GM19351 (cell line): ENCODE data around the gene INVS.

Experiments
- ATAC-seq: cut with Tn5 transposase; IDR thresholded peaks from one replicate; pipeline ENCODE4 v1.9.1; 2021; ENCODE audit warnings: mild to moderate bottlenecking, moderate library complexity; ENCODE audit not compliant: unreplicated experiment

Gene INVS

DNA sequence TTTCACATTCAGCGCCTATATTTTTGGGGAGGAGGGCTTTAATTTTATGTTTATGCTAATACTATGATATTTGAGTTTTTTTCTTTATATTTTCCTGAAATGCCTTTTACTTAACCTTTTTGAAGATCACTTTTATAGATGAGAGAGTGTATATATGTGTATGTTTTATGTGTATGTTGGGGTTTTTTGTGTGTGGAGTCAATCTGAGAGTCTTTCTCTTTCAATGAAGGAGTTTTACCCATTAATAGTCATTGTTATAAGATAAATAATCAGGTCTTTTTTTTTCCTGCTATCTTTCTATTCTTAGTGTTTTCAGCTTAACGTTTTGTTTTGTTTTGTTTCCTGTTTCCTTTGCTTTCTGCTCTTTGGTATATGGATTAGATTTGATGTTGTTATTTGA lies 141.5 kb downstream of the INVS start:
- no peak for ATAC-seq

DNA sequence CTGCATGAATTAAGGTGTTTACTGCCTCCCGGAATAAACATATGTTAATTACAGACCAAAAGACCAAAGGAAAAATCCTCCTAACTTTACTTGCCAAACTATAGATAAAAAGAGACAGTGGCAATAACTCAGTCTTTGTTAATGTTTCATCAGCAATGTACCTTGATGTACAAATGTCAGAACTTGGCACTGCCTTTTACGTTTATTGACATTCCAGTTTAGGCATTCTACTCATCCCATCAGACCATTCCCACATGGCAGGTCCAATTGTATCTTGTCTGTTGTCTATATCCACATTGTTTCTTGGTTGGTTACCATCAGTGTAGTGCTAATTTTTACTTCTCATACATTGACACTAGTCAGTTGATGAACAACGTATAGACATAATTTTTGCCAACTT lies 168.2 kb downstream of the INVS start:
- ATAC-seq, result no peak

DNA sequence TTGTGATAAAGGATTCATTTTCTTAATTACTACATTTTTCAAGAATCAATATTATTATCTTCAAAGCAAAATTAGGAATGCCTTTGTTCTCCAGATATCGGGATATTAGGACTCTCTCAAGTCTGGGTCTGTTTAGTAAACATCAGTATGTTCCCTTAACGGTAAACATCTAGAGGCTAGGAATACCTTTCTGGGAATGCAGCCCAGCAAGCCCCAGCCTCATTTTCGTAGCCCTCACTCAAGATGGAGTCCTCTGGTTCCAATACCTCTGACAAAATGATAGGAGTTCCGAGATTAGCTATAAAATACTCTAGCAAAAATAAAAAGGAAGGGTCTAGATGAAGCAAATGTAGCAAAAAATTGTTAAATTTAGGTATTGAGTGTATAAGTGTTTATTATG lies 169.2 kb downstream of the INVS start:
- no peak for ATAC-seq

DNA sequence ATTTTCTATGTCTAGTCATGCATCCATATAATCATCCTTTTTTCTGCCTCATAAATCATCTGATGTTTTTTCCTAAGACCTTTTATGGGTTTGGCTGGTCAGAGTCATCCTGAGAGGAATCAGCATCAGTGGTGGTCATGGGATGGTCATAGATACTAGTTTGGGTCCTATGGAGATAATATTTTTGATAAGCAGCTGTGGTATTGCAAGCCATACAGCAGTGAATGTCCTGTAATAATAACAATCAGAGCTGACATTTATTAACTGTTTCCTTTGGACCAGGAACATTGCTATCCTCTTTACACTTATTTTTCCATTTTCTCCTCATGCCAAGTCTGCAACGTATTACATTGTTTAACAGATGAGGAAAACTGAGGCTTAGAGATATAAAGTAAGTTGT lies 170.6 kb downstream of the INVS start:
- ATAC-seq, result no peak

DNA sequence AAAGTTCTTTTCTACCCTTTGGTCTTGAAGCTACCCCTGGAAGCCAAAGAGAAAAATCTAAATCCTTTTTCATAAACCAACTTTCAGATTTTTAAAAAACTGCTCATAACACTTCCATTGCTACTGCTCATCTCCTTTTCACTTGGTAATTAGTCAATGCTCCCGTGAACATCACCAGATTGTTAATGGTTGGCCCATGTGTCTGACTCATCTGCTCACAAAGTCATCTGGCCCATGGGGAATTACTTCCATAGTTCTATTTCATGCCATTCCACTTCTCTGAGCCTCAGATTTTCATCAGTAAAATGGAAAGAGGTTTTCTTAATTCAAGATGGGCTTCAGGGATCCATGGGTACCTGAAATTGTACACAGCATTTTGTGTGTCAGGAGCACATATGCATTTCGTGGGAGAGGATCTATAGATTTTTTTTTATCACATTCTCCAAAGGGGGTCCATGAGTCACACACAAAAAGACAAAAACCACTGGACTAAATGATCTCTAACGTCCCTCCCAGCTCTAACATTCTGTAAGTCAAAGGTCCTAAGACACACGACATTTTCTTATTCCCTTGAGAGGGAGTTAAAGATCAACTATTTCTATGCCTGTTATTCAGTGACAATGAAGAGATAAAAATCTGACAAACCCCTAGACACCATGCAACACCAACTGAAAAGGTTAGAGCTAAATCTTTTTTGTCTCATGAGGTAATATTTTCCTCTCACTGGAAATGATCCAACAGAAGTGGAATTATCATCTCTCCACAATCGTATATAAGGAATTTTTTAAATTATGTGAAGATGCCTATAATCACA lies 178.3 kb downstream of the INVS start:
- no peak for ATAC-seq

DNA sequence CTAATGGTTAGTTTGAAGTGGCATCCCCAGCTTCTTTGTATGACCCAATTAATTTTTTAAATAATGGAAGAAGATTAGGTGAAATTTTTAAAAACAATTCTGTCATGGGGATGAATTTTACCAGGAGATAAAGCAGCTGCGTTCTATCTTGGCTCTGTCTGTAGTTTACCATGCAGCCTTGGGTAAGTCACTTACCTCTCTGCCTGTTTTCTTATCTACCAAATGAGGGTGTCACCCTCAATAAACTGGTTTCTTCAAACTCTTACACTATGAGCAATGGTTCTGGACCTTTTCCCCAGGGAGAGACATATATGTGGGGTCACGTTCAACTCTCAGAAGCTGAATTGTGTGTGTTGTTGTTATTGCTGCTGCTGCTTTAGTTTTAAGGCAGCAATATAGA lies 182.0 kb downstream of the INVS start:
- ATAC-seq, result no peak

DNA sequence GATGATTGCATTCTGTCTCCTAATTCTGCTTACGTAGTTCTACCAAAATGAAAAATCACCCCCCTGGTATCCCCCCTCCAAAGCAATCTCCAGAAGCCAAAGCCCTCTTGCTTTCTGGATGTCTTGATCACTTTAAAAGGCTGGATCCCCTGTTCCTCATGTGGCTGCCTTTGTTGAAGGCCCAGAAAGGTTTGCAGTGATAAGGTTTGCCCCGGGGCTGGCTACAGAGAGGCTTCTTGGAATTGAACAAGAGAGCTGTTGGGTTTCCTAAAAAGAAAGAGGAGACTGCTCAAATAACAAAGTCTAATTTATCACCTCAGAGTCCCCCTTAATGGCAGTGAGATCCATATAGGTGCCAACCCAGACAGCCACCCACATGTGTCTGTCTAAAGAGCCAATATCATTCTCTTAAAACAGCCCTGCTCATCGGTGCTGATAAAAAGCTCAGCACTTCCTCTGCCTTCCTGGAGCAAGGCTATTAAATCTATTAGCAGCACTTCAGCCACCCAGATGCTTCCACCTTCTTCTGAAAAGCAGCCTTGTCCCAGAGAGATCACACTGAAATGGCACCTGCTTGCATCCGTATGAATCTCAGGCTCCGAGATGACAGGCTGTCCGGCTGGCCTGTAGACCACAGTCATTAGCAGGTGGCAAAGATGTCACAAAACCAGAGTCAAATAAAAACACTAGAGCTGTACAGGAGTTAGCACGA lies 182.8 kb downstream of the INVS start:
- ATAC-seq, result no peak

DNA sequence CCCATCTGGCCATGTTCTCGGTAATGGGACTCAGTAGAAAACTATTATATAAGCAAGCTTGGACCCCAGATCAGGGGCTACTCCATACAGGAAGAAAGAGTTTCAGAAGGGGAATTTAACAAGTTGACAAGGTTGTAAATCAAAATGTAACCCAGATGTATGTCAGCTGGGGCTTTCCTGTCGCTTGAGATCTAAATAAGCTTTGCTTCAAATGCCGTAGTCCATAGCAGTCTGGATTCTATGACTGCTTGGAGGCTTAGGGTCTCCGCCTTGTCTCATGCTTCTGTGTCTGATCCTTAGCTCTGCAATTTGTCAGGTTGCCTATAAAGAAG lies 183.3 kb downstream of the INVS start:
- ATAC-seq, result no peak

DNA sequence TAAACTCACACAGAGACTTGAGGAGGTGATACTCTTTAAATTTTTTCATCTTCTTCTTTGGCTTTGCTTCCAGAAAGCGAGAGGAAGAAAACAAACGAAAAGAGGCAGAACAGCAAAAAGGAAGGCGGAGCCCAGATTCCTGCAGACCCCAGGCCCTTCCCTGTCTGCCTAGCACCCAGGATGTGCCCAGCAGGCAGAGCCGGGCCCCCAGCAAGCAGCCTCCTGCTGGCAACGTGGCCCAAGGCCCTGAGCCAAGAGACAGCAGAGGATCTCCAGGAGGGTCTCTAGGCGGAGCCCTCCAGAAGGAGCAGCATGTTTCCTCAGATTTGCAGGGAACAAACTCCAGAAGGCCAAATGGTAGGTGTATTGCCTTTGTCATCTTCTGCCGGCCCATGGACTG lies 185.2 kb downstream of the INVS start:
- no peak for ATAC-seq

DNA sequence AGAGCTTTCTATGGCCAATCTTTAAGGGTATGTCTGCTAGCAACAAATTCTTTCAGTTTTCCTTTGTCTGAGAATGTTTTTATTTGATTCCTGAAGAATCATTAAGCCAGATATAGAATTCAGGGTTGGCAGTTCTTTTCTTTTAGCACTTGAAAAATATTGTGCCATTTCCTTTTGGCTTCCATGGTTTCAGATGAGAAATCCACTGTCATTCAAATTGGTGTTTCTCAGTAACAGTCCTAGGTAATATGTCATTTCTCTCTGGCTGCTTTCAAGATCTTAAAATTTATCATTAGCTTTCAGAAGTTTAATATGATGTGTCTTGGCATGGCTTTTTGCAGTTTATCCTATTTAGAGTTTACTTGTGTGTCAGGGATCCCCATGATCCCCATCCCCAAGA lies 186.0 kb downstream of the INVS start:
- ATAC-seq, result no peak

DNA sequence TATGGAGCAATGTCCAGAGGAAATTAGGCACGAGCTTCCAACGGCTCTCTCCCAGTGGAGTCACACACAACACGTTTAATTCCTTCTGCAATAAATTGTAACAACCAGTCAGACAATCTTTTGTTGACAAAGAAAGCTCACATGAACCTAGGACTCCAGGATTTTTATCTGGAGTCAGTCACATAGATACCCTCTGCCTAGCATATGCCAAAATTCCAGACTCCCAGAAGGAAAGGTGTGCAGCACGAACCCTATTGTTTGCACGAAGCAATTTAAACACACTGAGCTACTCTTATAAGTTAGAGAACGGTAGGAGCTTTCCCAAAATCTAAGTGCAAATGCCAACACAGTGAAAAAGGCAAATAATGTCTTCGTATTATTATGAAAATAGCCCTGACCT lies 186.6 kb downstream of the INVS start:
- no peak for ATAC-seq

DNA sequence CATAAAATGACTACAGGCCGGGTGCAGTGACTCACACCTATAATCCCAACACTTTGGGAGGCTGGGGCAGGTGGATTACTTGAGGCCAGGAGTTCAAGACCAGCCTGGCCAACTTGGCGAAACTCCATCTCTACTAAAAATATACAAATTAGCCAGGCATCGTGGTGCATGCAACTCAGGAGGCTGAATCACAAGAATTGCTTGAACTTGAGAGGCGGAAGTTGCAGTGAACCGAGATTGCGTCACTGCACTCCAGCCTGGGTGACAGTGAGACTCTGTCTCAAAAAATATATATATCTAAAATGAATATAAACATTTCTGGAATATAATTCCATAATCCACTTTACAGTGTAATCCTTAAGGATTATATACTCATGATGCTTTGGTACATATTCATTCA lies 187.2 kb downstream of the INVS start:
- no peak for ATAC-seq

DNA sequence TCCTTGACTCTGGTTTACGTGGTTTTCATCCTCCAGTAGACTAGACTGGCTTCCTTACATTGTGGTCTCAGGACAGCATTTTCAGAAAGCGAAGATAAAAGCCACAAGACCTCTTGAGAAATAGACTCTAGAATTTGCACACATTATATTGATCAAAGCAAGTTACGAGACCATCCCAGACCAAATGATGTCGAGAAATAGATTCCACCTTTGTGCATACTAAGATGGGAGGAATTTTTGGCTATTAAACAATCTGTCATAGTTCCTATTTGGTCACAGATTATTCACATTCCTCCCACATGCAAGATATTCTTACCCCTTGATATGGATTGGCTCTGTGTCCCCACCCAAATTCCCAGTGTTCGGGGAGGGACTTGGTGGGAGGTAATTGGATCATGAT lies 188.1 kb downstream of the INVS start:
- no peak for ATAC-seq

DNA sequence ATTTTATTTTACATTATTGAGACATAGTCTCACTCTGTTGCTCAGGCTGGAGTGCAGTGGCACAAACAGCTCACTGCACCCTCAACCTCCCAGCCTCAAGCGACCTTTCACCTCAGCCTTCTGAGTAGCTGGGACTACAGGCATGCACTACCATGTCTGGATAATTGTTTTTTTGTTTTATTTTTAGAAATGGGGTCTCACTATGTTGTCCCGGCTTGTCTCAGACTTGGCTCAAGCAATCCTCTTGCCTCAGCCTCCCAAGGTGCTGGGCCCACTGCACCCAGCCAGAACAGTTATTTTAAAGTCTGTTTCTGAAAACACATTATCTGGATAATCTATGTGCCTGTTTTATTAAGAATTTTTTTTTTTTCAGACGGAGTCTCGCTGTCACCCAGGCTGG lies 191.7 kb downstream of the INVS start:
- no peak for ATAC-seq

DNA sequence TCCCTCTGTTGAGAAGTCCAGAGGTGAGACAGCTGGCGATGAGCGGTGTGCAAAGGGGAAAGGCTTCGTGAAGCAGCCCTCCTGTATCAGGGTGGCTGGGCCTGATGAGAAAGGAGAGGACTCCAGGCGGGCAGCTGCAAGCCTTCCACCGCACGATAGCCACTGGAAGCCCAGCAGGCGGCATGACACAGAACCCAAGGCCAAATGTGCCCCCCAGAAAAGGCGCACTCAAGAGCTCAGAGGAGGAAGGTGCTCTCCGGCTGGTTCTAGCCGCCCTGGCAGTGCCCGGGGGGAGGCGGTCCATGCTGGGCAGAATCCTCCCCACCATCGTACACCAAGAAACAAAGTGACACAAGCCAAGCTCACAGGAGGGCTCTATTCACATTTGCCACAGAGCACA lies 193.4 kb downstream of the INVS start:
- no peak for ATAC-seq

DNA sequence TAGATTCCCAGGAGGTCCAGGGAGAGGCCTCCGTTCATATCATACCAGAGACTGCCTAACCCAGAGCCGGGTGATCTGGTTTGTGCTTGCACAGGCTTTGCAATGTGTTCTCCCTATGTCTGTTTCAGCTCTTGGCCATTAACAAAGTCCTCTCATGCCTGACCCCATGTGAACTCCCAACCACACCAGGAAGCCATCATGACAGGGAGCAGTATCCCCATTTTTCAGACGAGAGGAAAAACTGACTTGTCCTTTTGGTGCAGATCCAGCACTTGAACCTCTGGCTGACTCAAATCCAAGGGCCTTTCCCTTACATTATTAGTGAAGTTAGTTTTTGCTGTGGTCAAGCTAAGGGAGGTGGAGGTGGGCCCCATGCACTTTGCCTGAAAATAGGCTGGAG lies 195.3 kb downstream of the INVS start:
- no peak for ATAC-seq

DNA sequence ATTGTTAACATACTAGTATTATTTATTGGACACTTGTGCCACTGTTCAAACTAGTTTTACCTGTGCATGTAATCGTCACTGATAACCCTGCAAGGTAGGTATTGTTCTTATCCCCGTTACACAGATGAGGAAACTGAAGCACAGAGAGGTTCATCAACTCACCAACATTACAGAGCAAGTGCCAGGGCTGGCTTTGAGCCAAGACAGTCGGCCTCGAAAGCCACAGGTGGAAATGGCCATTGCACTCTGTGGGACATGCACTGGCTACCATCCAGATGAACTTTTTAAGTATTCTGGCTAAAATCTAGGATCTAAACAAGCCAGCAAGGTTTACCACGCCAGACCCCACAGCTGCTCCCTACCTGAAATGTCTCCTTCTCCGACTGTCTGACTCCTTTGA lies 195.8 kb downstream of the INVS start:
- ATAC-seq, result no peak

DNA sequence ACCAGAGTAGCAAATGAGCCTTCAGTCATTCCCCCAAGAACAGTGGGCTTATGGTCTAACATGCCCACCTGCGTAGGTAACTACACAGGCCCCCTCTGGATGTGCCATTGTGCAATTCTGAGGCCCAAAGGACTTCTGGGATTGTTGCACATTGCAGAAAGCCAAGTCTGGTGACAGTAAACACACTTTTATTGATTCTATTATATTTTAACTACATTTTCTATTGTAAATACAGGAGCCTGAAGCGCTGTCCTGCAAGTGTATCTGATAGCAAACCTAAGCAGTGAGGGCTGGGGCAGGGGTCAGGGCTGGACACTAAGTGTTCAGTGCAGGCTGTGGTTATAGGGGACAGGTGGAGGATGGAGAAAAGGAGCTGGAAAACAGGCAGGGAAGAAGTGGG lies 196.2 kb downstream of the INVS start:
- ATAC-seq, result no peak

DNA sequence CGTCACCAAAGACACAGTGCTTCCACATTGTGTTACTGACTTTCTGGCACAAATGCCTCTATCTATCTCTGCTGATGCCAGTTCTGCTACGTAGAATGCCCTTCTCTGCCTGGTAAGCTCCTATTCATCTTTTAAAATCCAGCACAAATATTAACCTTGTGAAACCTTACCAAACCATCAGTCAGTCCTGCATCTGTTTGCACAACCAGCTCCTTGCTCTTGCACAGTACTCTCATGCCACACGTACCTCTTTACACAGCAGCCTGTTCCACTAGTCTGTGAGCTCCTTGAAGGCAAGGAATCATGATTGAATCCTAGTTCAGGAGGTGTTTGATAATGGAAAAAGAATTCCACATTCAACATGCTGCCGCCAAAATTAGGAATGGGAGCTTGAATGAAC lies 197.4 kb downstream of the INVS start:
- no peak for ATAC-seq

DNA sequence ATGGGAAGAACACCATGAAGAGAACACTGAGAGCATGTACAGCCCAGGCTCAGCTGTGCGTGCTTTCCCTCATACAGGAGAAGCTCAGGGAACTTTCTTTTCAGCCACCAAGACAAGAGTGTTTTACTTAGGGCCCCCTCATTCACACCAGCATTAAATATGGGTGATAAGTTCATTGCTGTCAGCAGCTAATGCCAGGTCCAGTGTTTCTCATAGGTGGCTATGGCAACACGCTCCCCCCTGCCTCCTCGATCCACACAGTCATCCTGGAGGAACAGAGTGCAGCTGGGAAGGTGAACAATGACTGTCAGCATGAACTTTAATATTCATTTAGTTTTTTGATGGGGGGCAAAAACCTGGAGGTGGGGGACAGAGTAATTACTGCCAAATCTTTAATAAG lies 199.3 kb downstream of the INVS start:
- ATAC-seq, result no peak

DNA sequence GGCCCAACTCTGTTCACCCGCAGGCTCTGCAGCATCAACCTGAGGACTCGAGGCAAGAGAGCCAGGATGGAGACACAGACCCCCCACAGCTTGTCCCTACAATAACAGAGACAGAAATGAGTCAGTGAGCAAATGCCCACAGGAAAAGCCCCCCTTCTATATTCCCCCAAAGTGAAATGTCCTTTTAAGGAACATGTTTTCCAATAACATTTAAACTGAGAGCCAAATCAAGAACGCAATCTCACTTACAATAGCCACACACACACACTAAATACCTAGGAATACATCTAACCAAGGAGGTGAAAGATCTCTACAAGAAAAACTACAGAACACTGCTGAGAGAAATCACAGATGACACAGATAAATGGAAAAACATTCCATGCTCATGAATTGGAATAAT lies 204.7 kb downstream of the INVS start:
- ATAC-seq, result no peak

DNA sequence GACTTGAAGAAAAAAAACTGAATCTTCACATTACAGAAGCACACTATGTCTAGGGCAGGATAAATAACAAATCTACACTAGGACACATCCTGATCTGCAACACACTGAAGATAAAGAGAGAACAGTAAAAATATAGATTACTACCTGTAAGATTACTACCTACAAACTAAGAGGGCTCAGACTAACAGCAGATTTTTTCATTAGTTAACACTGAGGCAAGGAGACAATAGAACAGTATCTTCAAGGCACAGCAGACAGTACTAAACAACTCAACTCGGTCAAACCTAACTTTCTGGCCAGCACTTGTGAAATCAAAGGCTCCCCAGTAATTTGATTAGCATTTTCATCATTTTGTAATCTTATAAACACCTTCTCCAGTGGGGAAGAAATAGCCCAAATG lies 207.2 kb downstream of the INVS start:
- ATAC-seq, result no peak

DNA sequence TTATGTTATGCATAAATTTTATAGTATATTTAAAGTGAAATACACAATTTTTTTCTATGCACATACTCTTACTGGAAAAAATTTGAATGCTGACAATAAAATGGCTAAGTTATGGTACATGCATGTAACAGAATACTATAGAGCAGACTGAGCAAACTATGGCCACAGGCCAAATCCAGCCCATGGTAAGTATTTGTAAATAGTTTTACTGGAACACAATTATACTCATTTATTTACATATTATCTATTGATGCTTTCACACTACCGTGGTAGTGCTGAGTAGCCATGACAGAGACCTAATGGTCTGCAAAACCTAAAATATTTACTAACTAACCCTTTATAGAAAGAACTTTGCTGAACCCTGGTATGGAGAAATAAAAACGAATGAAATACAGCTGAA lies 208.0 kb downstream of the INVS start:
- no peak for ATAC-seq
